22Rv1 (cell line): Measurements from ENCODE around the gene UQCRHL.
"Not testable (repeated sequence)": the region's sequence is repeated elsewhere in the genome, so short reads cannot be mapped to it uniquely, and the experiment has no call there.

Experiments used
- CTCF ChIP-seq: fragments of 450-650 bp; IDR thresholded peaks from 2 replicates; pipeline ENCODE4 v1.5.1; 2017; ENCODE audit warnings: mild to moderate bottlenecking
- ZFX ChIP-seq: fragments of 450-650 bp; IDR thresholded peaks from 2 replicates; pipeline ENCODE4 v1.6.1; 2017; ENCODE audit warnings: antibody characterized with exemption, borderline replicate concordance

- not testable (repeated sequence) for TF ChIP-seq CTCF, ZFX
Observed at GRCh38 chr1:15807549-15807948, at the start of gene UQCRHL.
